ENCODE data around the gene CDH4.

The CDH4 gene

GRCh38 chr20:61615806-61616205 is 363.7 kb downstream of the CDH4 start:
- Histone ChIP-seq H3K9ac (ENCODE audit: low read depth, low read length) (no peak overlapping the region), H3K9me3 (ENCODE audit: insufficient read depth, low read length, severe bottlenecking) (no peaks in the 10 kb centered on the region), H4K20me1 (ENCODE audit: insufficient read depth, low read length) (no peaks in the 10 kb centered on the region), H3K4me1 (ENCODE audit: insufficient read depth, low read length) (no peaks in the 10 kb centered on the region), H3K27ac (ENCODE audit: low read length) (no peak overlapping the region), H3K36me3 (ENCODE audit: insufficient read depth, low read length) (no peaks in the 10 kb centered on the region), H3K27me3 (ENCODE audit: insufficient read depth, low read length, poor library complexity) (peaks cover 5% of the 10 kb centered on the region), H2AFZ (ENCODE audit: low read depth, low read length) (no peak overlapping the region), H3K4me3 (ENCODE audit: low read depth in 1 of 2, low read length in 2 of 2) (no peak overlapping the region), H3K79me2 (ENCODE audit: insufficient read depth, low read length) (no peaks in the 10 kb centered on the region), H3K4me2 (ENCODE audit: insufficient read depth, low read length) (no peak overlapping the region)
- DNase-seq (no peak), ATAC-seq (ENCODE audit: insufficient read depth, low read depth) (no peak)
- TF ChIP-seq CTCF (IDR thresholded peaks at IDR 0.05; ENCODE audit: borderline replicate concordance, extremely low read depth, low read length, poor library complexity, severe bottlenecking): no peak
- TF ChIP-seq EZH2 (IDR thresholded peaks at IDR 0.05; ENCODE audit: borderline replicate concordance, low read depth, low read length, severe bottlenecking): no peak

GRCh38 chr20:61619751-61620150 is 367.7 kb downstream of the CDH4 start:
- H3K27me3 ChIP-seq (ENCODE audit: insufficient read depth, low read length, poor library complexity): peaks cover 7% of the 10 kb centered on the region
- H3K9me3 ChIP-seq (ENCODE audit: insufficient read depth, low read length, severe bottlenecking): no peaks in the 10 kb centered on the region
- no peak overlapping the region for H2AFZ ChIP-seq (ENCODE audit: low read depth, low read length)
- no peaks in the 10 kb centered on the region for H3K4me1 ChIP-seq (ENCODE audit: insufficient read depth, low read length)
- no peaks in the 10 kb centered on the region for H3K79me2 ChIP-seq (ENCODE audit: insufficient read depth, low read length)
- no peak overlapping the region for H3K4me2 ChIP-seq (ENCODE audit: insufficient read depth, low read length)
- H3K4me3 ChIP-seq (ENCODE audit: low read depth in 1 of 2, low read length in 2 of 2): no peak overlapping the region
- H3K9ac ChIP-seq (ENCODE audit: low read depth, low read length): no peak overlapping the region
- H3K27ac ChIP-seq (ENCODE audit: low read length): no peak overlapping the region
- ATAC-seq (ENCODE audit: insufficient read depth, low read depth) (no peak), DNase-seq (no peak)
- no peaks in the 10 kb centered on the region; the same call in 1 of the 2 replicates for H4K20me1 ChIP-seq (ENCODE audit: insufficient read depth, low read length)
- no peak for TF ChIP-seq CTCF (IDR thresholded peaks at IDR 0.05; ENCODE audit: borderline replicate concordance, extremely low read depth, low read length, poor library complexity, severe bottlenecking)
- TF ChIP-seq EZH2 (IDR thresholded peaks at IDR 0.05; ENCODE audit: borderline replicate concordance, low read depth, low read length, severe bottlenecking): no peak
- no peaks in the 10 kb centered on the region for H3K36me3 ChIP-seq (ENCODE audit: insufficient read depth, low read length)

- Histone ChIP-seq H3K27me3 (ENCODE audit: insufficient read depth, low read length, poor library complexity) (peaks cover 11% of the 10 kb centered on the region), H4K20me1 (ENCODE audit: insufficient read depth, low read length) (no peaks in the 10 kb centered on the region; the same call in 1 of the 2 replicates), H3K9me3 (ENCODE audit: insufficient read depth, low read length, severe bottlenecking) (no peaks in the 10 kb centered on the region), H2AFZ (ENCODE audit: low read depth, low read length) (no peak overlapping the region), H3K27ac (ENCODE audit: low read length) (no peak overlapping the region), H3K4me3 (ENCODE audit: low read depth in 1 of 2, low read length in 2 of 2) (no peak overlapping the region), H3K9ac (ENCODE audit: low read depth, low read length) (no peak overlapping the region), H3K79me2 (ENCODE audit: insufficient read depth, low read length) (no peaks in the 10 kb centered on the region), H3K4me2 (ENCODE audit: insufficient read depth, low read length) (no peak overlapping the region), H3K4me1 (ENCODE audit: insufficient read depth, low read length) (no peaks in the 10 kb centered on the region), H3K36me3 (ENCODE audit: insufficient read depth, low read length) (no peaks in the 10 kb centered on the region)
- TF ChIP-seq CTCF (IDR thresholded peaks at IDR 0.05; ENCODE audit: borderline replicate concordance, extremely low read depth, low read length, poor library complexity, severe bottlenecking): no peak
- no peak for TF ChIP-seq EZH2 (IDR thresholded peaks at IDR 0.05; ENCODE audit: borderline replicate concordance, low read depth, low read length, severe bottlenecking)
- DNase-seq: no peak
- ATAC-seq (ENCODE audit: insufficient read depth, low read depth): no peak
Observed at GRCh38 chr20:61620174-61620573, 368.1 kb downstream of the CDH4 start.
